Activated naive CD4-positive, alpha-beta T cell treated with Interleukin-2 at 50 U/mL for 16 hours (primary cell): Measurements from ENCODE around the gene ZNF43.
"Not testable (repeated sequence)": the region's sequence is repeated elsewhere in the genome, so short reads cannot be mapped to it uniquely, and the experiment has no call there.

ENCODE experiments used
- DNase-seq: peaks from one replicate; pipeline ENCODE4 v3.0.0-alpha.2; 2020

ZNF43 gene

GRCh38 chr19:21835810-21836444 lies at the start of gene ZNF43:
Gene ZNF43, minus strand, starts transcription at chr19:21836182. Its CDS starts 144 bp downstream, at chr19:21836038.
- DNase-seq: peak; percentile 92

GRCh38 chr19:21885516-21885915 lies 49.5 kb upstream of the ZNF43 start:
- not testable (repeated sequence) for DNase-seq

GRCh38 chr19:21884786-21885185 lies 48.8 kb upstream of the ZNF43 start:
- DNase-seq: not testable (repeated sequence)

GRCh38 chr19:21883516-21883915 lies 47.5 kb upstream of the ZNF43 start:
- DNase-seq: no peak

- DNase-seq: peak; percentile 4
Measured at GRCh38 chr19:21880761-21881160, 44.8 kb upstream of the ZNF43 start.

- no peak for DNase-seq
Measured at GRCh38 chr19:21878646-21879045, 42.7 kb upstream of the ZNF43 start.

GRCh38 chr19:21877976-21878375 lies 42.0 kb upstream of the ZNF43 start:
- no peak for DNase-seq

- not testable (repeated sequence) for DNase-seq
Measured at GRCh38 chr19:21876608-21877007, 40.6 kb upstream of the ZNF43 start.

GRCh38 chr19:21856773-21857514 lies 21.0 kb upstream of the ZNF43 start:
- no peak for DNase-seq

GRCh38 chr19:21851596-21852345 lies 15.8 kb upstream of the ZNF43 start:
- DNase-seq: peak; percentile 91

GRCh38 chr19:21850656-21851255 lies 14.8 kb upstream of the ZNF43 start:
- DNase-seq: no peak

GRCh38 chr19:21848706-21849105 lies 12.7 kb upstream of the ZNF43 start:
- DNase-seq: no peak

GRCh38 chr19:21843081-21843480 lies 7.1 kb upstream of the ZNF43 start:
- no peak for DNase-seq

- no peak for DNase-seq
Measured at GRCh38 chr19:21841488-21842097, 5.6 kb upstream of the ZNF43 start.

- DNase-seq: no peak
Measured at GRCh38 chr19:21841081-21841480, 5.1 kb upstream of the ZNF43 start.

- no peak for DNase-seq
Measured at GRCh38 chr19:21839976-21840375, 4.0 kb upstream of the ZNF43 start.

- no peak for DNase-seq
Measured at GRCh38 chr19:21838646-21839045, 2.7 kb upstream of the ZNF43 start.

- no peak for DNase-seq
Measured at GRCh38 chr19:21835429-21835809, 563 bp downstream of the ZNF43 start.

GRCh38 chr19:21833733-21834132 lies 2.2 kb downstream of the ZNF43 start:
- no peak for DNase-seq

- no peak for DNase-seq
Measured at GRCh38 chr19:21824679-21825078, 11.3 kb downstream of the ZNF43 start.

- DNase-seq: no peak
Measured at GRCh38 chr19:21823224-21823623, 12.8 kb downstream of the ZNF43 start.

GRCh38 chr19:21812448-21812847 lies 23.5 kb downstream of the ZNF43 start:
- no peak for DNase-seq
